Measurements from ENCODE around the gene NPFFR1. TPM values are rescaled to one million over a fixed set of nuclear protein-coding genes. Genes with fewer than 3 reads are reported as not detected.

Gene NPFFR1
- total RNA-seq, 4 donors from 2014 or later, result 0.03 TPM; not detected in 3

DNA sequence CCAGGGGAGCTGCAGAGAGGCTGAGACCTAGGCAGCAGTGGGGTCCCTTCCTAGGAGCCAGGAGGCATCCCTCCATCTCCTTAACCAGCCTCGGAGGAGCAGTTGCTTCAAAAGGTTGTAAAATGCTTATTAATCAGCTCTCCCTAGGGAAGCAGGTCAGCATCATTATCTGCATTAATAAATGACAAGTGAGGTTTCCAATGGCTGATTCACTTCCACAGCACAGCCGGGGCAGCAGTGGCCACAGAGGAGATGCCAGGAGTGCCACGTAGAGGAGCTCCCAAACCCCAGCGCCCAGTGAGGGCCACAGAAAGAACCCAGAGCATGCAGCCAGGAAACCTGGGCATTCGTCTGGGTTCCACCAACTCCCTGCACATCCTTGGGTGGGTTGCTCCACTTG lies 8.2 kb upstream of the NPFFR1 start:
- TF ChIP-seq, protein P1, sequence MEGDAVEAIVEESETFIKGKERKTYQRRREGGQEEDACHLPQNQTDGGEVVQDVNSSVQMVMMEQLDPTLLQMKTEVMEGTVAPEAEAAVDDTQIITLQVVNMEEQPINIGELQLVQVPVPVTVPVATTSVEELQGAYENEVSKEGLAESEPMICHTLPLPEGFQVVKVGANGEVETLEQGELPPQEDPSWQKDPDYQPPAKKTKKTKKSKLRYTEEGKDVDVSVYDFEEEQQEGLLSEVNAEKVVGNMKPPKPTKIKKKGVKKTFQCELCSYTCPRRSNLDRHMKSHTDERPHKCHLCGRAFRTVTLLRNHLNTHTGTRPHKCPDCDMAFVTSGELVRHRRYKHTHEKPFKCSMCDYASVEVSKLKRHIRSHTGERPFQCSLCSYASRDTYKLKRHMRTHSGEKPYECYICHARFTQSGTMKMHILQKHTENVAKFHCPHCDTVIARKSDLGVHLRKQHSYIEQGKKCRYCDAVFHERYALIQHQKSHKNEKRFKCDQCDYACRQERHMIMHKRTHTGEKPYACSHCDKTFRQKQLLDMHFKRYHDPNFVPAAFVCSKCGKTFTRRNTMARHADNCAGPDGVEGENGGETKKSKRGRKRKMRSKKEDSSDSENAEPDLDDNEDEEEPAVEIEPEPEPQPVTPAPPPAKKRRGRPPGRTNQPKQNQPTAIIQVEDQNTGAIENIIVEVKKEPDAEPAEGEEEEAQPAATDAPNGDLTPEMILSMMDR (IDR thresholded peaks at IDR 0.05 in 4 of 5, conservative IDR thresholded peaks at IDR 0.05 in 1 of 5), result no peak
- no peak for TF ChIP-seq POLR2A (IDR thresholded peaks at IDR 0.05)
- ATAC-seq (no peak), DNase-seq (no peak)
- H3K4me3 ChIP-seq, result no peak overlapping the region
- H3K9me3 ChIP-seq, result no peaks in the 10 kb centered on the region
- H3K4me1 ChIP-seq, result peaks cover 7 to 12% of the 10 kb centered on the region in 2 donors
- H3K27me3 ChIP-seq, result peaks cover 0 to 6% (median 0%) of the 10 kb centered on the region in 3 donors
- intact Hi-C loops (cut with DNase I; ENCODE audit: low total_unique reads), result no loop called here
- in situ Hi-C loops (cut with MboI; ENCODE audit: low sequenced_read_pairs in 4 of 4), result no loop called here
- H3K36me3 ChIP-seq, result no peaks in the 10 kb centered on the region
- no peak overlapping the region for H3K27ac ChIP-seq

DNA sequence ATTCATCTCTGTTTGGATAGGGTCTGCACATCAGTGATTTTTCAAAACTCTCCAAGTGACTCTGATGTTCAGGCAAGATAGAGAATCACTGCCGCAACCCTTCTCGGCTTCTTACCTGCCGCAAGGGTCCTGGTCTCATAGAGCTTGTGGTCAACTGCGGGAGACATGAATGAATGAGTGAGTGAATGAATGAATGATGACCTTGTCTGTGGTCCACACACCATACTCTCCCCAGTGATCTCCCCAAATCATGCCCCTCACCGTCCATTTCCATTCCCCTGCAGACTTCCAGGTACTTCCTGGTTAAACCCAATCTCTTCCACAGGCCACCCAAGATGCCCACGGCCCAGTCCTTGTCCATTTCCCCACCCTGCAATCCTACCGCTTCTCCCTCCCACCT lies 5.9 kb upstream of the NPFFR1 start:
- Histone ChIP-seq H3K27ac (no peak overlapping the region), H3K36me3 (no peaks in the 10 kb centered on the region), H3K27me3 (peaks cover 11 to 16% (median 16%) of the 10 kb centered on the region in 3 donors), H3K4me1 (no peaks in the 10 kb centered on the region), H3K4me3 (no peak overlapping the region), H3K9me3 (no peaks in the 10 kb centered on the region)
- TF ChIP-seq, protein P1 (IDR thresholded peaks at IDR 0.05 in 4 of 5, conservative IDR thresholded peaks at IDR 0.05 in 1 of 5), result no peak
- no peak for TF ChIP-seq POLR2A (IDR thresholded peaks at IDR 0.05)
- ATAC-seq (no peak), DNase-seq (no peak)
- in situ Hi-C loops (cut with MboI; ENCODE audit: low sequenced_read_pairs in 4 of 4), result no loop called here
- intact Hi-C loops (cut with DNase I; ENCODE audit: low total_unique reads), result no loop called here

DNA sequence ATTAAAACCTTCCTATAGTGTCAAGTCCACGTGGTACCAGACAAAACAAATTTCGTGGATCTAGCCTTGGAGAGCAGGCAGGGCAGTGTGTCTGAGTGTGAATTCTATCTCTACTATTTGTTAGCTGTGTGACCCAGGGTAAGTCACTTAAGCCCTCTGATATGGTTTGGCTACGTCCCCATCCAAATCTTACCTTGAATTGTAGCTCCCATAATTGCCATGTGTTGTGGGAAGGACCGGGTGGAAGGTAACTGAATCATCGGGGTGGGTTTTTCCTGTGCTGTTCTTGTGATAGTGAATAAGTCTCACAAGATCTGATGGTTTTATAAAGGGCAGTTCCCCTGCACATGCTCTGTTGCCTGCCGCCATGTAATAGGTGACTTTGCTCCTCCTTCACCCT lies 2.8 kb upstream of the NPFFR1 start:
- Histone ChIP-seq H3K4me3 (no peak overlapping the region), H3K9me3 (no peaks in the 10 kb centered on the region), H3K36me3 (no peaks in the 10 kb centered on the region), H3K27ac (no peak overlapping the region), H3K4me1 (peaks cover 3 to 4% of the 10 kb centered on the region in 2 donors), H3K27me3 (peaks cover 27 to 33% (median 33%) of the 10 kb centered on the region in 3 donors)
- TF ChIP-seq POLR2A (IDR thresholded peaks at IDR 0.05), result no peak
- TF ChIP-seq, protein P1 (IDR thresholded peaks at IDR 0.05 in 4 of 5, conservative IDR thresholded peaks at IDR 0.05 in 1 of 5), result no peak
- no peak for DNase-seq
- intact Hi-C loops (cut with DNase I; ENCODE audit: low total_unique reads) (no loop called here), in situ Hi-C loops (cut with MboI; ENCODE audit: low sequenced_read_pairs in 4 of 4) (no loop called here)
- ATAC-seq, result no peak

DNA sequence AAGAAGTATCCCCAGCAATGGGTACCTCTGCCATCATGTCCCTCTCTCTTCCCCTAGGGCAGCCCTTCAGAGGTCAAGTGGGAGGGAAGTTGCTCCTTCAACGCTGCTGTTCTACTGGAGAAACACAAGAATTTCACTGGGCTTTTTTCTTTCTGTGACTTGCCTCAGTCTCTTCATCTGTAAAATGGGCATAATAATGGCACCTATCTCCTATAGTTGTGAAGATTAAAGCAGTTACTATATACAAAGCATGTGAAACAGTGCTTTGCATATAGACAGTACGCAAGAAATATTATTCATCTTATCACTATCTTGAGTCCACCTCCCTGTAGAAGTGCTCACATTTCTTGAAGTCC lies 1.6 kb upstream of the NPFFR1 start:
- TF ChIP-seq, protein P1 (IDR thresholded peaks at IDR 0.05 in 4 of 5, conservative IDR thresholded peaks at IDR 0.05 in 1 of 5), result no peak
- no peak for TF ChIP-seq POLR2A (IDR thresholded peaks at IDR 0.05)
- no peak for DNase-seq
- in situ Hi-C loops (cut with MboI; ENCODE audit: low sequenced_read_pairs in 4 of 4), result no loop called here
- H3K4me1 ChIP-seq, result peaks cover 3 to 4% of the 10 kb centered on the region in 2 donors
- peaks cover 27 to 33% (median 33%) of the 10 kb centered on the region in 3 donors for H3K27me3 ChIP-seq
- no peak for ATAC-seq
- H3K4me3 ChIP-seq, result no peak overlapping the region
- H3K27ac ChIP-seq, result no peak overlapping the region
- no peaks in the 10 kb centered on the region for H3K9me3 ChIP-seq
- intact Hi-C loops (cut with DNase I; ENCODE audit: low total_unique reads), result no loop called here
- H3K36me3 ChIP-seq, result no peaks in the 10 kb centered on the region
